Measurements from ENCODE around the gene DRD2.

DNA sequence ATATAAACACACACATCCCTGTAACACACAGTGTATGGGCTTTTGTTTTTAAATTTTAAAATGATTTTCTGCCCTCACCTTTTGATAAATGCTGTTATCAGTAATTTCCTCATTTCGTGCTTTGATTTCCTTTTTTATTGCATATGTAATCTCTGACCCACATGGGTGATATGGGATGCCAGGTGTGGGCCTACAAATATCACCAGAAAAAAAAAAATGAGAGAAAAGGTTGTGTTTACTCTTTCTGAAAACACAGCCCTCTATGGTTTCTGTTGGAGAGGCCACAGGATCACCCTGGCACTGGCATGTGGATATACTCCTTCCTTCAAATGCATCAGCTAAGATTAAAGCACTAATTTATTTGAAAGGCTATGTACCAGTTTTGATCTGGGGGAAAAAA is 17.0 kb downstream of the DRD2 start:
- TF ChIP-seq POLR2A (IDR thresholded peaks at IDR 0.05; ENCODE audit: low read depth, low read length) (no peak), POU2F2 (IDR thresholded peaks at IDR 0.05; ENCODE audit: low read depth, low read length) (no peak)
